ENCODE data around the gene CMYA5.
A peak's percentile ranks its signal among the peaks of the same experiment; 100 is the strongest.

CMYA5 gene

GRCh38 chr5:79689541-79690466 is at the start of gene CMYA5:
CMYA5 (plus strand) TSS chr5:79689836; CDS start chr5:79689908, 72 bp downstream.
- H3K4me3 ChIP-seq (replicated peaks; ENCODE audit: low read depth, low read length): peak within 1 kb of the TSS; percentile 23
- DNase-seq (ENCODE audit: low read depth): peak; percentile 24
- TF ChIP-seq CTCF (IDR thresholded peaks at IDR 0.05; ENCODE audit: low read length, missing control alignments): no peak

- no peak for TF ChIP-seq CTCF (IDR thresholded peaks at IDR 0.05; ENCODE audit: low read length, missing control alignments)
- DNase-seq (ENCODE audit: low read depth): peak; percentile 23
- H3K4me3 ChIP-seq (replicated peaks; ENCODE audit: low read depth, low read length): no peak overlapping the region
Observed at GRCh38 chr5:79640571-79641055, 49.0 kb upstream of the CMYA5 start.

DNA sequence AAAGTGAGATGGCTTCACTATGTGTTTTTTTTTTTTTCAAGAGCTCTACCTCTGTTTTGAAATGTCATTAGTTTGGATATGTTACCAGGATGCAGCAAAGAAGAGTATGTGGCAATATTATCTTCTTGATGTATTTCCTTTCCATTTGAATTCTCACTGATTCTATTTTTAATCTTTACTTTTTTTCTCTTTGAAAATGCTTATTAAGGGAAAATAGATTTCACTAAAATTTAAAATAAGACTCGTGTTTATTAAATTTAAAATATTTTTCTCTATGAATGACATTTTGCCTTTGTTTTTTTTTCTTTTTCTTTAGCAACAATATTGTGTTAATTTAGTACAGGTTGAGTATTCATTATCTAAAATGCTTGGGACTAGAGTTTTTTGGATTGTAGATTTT is 48.2 kb upstream of the CMYA5 start:
- TF ChIP-seq CTCF (IDR thresholded peaks at IDR 0.05; ENCODE audit: low read length, missing control alignments): no peak
- DNase-seq (ENCODE audit: low read depth): peak; percentile 29
- no peak overlapping the region for H3K4me3 ChIP-seq (replicated peaks; ENCODE audit: low read depth, low read length)

DNA sequence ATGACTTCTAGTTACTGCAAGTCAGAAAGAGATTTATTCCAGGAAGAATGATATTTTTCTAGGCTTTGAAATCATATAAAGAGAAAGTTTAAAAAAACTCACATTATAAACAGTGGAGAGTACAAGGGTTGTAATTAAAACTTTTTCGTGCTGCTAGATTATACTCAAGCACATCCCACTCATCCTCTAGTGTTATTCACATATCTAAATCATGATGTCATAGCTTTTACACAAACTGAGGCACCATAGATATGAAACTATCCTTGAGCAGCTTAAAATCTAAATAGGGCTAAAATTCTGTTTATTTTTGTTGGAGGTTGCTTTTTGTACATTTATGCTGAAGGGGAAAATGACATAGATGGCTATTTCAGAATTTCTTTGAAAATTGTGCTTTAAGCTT is 47.4 kb upstream of the CMYA5 start:
- no peak for DNase-seq (ENCODE audit: low read depth)
- no peak overlapping the region for H3K4me3 ChIP-seq (replicated peaks; ENCODE audit: low read depth, low read length)
- no peak for TF ChIP-seq CTCF (IDR thresholded peaks at IDR 0.05; ENCODE audit: low read length, missing control alignments)

DNA sequence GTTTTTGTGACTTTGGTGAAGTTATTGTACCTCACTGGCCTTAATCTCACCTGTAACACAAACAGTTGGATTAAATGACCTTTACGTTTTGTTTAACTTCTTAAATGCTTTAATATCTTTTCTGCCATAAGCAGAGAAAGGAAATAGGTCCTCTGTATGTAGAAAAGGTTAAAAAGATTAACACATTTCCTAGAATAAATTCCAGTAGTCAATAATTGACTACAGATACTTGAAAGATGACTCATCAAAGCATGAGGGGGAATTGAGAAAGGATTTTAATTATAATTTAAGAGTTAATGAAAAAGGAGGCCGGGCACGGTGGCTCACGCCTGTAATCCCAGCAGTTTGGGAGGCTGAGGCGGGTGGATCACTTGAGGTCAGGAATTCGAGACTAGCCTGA is 35.8 kb upstream of the CMYA5 start:
- TF ChIP-seq CTCF (IDR thresholded peaks at IDR 0.05; ENCODE audit: low read length, missing control alignments): no peak
- no peak for DNase-seq (ENCODE audit: low read depth)
- no peak overlapping the region for H3K4me3 ChIP-seq (replicated peaks; ENCODE audit: low read depth, low read length)

DNA sequence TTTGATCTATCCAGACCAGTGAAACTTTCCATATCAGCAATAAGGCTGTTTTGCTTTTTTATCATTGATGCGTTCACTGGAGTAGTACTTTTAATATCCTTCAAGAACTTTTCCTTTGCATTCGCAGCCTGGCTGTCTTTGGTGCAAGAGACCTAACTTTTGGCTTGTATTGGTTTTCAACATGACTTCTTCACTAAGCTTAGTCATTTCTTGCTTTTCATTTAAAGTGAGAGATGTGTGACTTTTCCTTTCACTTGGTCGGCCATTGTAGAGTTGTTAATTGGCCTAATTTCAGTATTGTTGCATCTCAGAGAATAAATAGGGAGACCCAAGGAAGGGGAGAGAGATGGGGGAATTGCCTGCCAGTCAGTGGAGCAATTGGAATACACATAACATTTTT is 26.4 kb upstream of the CMYA5 start:
- no peak for TF ChIP-seq CTCF (IDR thresholded peaks at IDR 0.05; ENCODE audit: low read length, missing control alignments)
- no peak for DNase-seq (ENCODE audit: low read depth)
- no peak overlapping the region for H3K4me3 ChIP-seq (replicated peaks; ENCODE audit: low read depth, low read length)

Data from fibroblast of pulmonary artery (primary cell).